T-helper 2 cell treated with Interferon-gamma antibody and Interleukin-4, amounts not matched to agents 100 ng/mL and 5 ng/mL, for 36 hours (primary cell): ENCODE results near the gene GATA5. TPM values are rescaled to one million over a fixed set of nuclear protein-coding genes. Genes with fewer than 3 reads are reported as not detected.

ENCODE experiments used
- intact Hi-C: fragments of 100-400 bp; cut with micrococcal nuclease; formaldehyde crosslinking; loops from one replicate; pipeline ENCODE4 v1.15.1; 2023
- total RNA-seq: library from RNA; stranded (reverse); gene quantifications from 2 replicates; pipeline ENCODE4 v1.2.3, GENCODE V29; 2022

Gene GATA5
- total RNA-seq, 1 donor from 2014 or later = not detected

GRCh38 chr20:62455929-62456328, 19.9 kb downstream of the GATA5 start:
- intact Hi-C loops = no loop called here

- intact Hi-C loops = no loop called here
Measured at GRCh38 chr20:62454904-62455636, 20.7 kb downstream of the GATA5 start.

GRCh38 chr20:62453186-62453808, 22.5 kb downstream of the GATA5 start:
- intact Hi-C loops = no loop called here

GRCh38 chr20:62452475-62453095, 23.2 kb downstream of the GATA5 start:
- intact Hi-C loops = no loop called here

GRCh38 chr20:62451970-62452369, 23.8 kb downstream of the GATA5 start:
- intact Hi-C loops = no loop called here

DNA sequence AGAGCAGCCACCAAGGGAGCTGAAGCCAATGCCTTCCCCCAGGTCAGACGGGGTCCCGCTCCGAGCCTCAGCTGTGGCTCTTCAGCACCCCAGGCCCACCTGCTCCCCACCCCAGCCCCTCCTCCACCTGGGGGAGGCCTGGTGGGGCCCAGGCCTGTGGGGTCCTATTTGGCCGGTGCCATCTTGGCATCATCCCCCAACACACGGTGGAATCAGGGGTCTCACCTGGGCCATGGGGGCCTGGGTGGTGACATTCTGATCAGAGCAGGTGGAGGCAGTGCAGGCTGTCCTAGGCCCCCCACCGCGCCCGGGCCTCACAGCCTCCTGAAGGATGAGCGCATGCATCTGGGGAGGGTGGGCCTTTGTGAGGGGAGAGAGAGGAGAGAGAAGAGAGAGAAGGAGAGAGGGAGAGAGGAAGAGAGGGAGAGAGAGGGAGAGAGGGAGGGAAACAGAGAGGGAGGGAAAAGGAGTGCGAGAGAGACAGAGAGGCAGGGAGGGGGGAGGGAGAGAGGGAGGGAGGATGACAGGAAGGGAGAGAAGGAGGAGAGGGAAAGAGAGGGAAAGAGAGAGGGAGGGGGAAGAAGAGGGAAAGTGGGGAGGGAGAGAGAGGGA, 24.5 kb downstream of the GATA5 start:
- intact Hi-C loops = no loop called here

- intact Hi-C loops = no loop called here
Measured at GRCh38 chr20:62449951-62450691, 25.7 kb downstream of the GATA5 start.

GRCh38 chr20:62448788-62449187, 27.0 kb downstream of the GATA5 start:
- intact Hi-C loops = no loop called here

GRCh38 chr20:62448038-62448437, 27.8 kb downstream of the GATA5 start:
- intact Hi-C loops = no loop called here

DNA sequence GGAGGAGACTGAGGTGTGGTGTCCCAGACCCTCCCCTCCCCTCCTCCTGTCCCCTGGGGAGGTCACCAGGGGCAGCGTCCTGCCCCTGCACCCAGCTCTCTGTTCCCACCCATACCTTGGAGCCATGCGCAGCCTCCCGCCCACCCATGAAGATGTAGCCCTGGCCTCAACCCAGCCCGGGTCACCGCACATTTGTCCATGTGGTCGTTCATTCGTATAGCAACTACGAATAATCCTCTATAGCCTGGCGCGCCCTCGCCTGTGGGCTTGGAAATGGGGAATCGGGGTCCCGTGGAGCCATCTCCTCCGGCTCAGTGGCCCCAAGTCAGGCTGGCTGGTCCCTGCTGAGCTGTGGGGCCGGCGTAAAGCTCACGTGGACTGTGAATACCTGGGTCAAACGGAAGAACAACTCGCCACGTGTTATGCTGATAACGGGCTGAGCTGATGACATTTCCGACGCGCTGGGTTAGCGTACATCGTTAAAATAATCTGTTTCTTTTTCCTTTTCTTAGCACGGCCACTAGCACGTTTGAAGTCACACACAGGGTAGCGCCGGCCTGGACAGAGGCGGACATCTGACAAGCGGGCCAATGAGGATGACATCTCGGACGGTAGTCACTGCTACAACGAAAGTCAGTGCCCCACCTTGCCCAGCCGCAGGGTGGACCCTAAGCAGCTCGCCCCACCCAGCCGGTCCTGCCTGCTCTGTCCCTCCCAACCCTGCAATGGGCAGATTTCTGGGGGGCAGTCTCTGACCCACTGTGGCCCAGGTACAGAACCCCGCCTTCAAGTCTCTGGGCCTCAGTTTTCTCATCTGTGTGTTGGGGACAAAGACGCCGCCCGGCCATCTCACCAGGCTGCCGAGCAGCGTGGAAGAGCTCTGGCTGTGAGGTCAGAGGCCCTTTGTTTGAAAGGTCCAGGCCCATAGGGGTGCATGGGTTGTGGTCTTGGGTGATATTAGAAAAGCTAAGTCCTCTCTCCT, 28.6 kb downstream of the GATA5 start:
- intact Hi-C loops = no loop called here

DNA sequence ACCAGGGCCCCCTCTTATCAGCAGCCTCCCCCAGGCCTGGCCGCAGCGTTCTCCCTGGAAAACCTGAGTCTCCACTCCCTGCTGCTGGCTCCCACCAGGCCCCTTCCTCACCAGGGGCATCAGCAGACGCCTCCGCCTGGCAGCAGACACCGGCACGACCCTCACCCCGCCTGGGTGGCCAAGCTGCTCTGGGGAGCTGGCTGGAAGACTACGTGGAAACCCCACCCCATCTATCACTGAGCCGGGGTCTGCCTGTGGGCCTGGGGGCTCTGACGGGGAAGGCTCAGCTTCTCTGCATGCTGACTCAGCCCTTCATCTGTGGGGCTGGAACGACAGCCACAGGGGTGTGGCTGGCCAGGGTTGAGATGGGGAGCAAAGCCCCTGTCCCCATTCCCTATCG, 29.3 kb downstream of the GATA5 start:
- intact Hi-C loops = no loop called here

- intact Hi-C loops = no loop called here
Measured at GRCh38 chr20:62445553-62446340, 30.0 kb downstream of the GATA5 start.

DNA sequence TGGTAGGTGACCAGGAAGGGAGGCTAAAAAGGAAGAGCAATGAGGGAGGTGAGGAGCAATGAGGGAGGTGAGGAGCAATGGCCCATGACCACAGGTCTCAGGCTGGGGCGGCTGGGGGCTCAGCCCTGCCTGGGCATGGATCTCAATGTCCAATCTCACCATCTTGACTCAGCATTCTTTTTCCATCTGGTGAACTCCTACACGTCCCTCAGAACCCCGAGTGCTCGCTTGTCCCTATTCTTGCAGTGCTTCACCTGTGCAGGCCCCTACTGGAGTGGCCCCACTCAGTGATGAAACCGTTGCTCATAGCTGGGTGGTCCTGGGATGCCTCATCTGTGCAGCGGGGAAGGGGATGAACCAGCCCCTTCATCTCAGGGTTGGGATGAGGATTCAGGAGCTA, 31.5 kb downstream of the GATA5 start:
- intact Hi-C loops = no loop called here

- intact Hi-C loops = no loop called here
Measured at GRCh38 chr20:62441987-62442539, 33.7 kb downstream of the GATA5 start.

- intact Hi-C loops = no loop called here
Measured at GRCh38 chr20:62439218-62439617, 36.6 kb downstream of the GATA5 start.

GRCh38 chr20:62437927-62438326, 37.9 kb downstream of the GATA5 start:
- intact Hi-C loops = no loop called here

GRCh38 chr20:62437496-62437895, 38.3 kb downstream of the GATA5 start:
- intact Hi-C loops = no loop called here

DNA sequence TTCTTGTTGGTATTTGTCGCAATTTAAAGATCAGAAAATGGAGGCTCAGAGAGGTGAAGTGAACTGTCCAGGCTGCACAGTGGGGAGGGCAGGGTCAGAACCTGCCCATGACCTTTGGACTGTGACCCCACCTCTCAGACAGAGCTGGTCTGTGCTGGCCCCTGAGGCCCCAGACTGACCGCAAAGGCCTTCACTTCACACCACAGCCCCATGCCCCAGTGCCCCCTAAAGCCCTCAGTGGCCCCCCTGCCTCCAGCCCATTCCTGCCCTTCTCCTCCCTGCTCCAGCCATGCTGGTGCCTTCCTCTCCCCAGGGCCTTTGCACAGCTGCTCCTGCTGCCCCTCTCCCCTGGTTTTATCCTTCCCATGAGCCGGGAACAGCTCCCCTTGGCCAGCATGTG, 39.1 kb downstream of the GATA5 start:
- intact Hi-C loops = no loop called here
